Measurements from ENCODE around the gene MARK3. TPM values are rescaled to one million over a fixed set of nuclear protein-coding genes. Genes with fewer than 3 reads are reported as not detected.
"Not testable (repeated sequence)": the region's sequence is repeated elsewhere in the genome, so short reads cannot be mapped to it uniquely, and the experiment has no call there.

MARK3 gene
- total RNA-seq, 1 donor from 2014 or later: 84.2 TPM

DNA sequence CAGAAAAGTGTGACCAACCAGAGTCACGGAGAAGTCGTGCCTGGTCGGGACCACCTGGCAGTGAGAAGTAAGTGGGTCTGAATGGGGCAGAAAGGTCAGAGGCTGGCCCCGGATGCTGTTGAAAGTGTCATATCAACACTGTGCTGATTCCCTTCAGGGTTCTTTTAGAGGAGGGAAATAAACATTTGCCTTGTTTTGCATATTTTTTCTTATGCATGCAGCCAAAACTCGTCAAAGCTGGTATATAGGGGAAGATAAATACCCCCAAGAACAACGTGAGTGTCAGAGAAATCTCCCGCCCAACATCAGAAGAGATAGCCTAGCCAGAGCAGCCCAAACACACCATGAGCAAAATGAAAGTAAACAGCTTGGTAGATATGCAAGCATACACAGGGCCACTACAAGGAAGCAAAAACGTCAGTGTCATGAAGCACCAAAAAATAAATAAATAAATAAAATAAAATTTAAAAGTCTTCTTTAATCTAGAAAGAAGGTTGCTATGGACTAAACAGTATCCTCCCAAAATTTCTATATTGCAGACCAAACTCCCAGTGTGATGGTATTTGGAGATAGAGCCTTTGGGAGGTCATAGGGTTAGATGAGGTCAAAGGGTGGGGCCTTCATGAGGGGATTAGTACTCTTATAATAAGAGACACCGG, 29.1 kb upstream of the MARK3 start:
- no peaks in the 10 kb centered on the region for H3K36me3 Mint-ChIP-seq (ENCODE audit: unreplicated experiment)
- H3K27me3 Mint-ChIP-seq (ENCODE audit: unreplicated experiment): peaks cover 10% of the 10 kb centered on the region
- no peak overlapping the region for H3K4me3 Mint-ChIP-seq (ENCODE audit: unreplicated experiment)
- H3K9me3 Mint-ChIP-seq (ENCODE audit: unreplicated experiment): peaks cover 6% of the 10 kb centered on the region
- DNase-seq (ENCODE audit: extremely low spot score, unreplicated experiment): no peak
- TF ChIP-seq, protein P1, sequence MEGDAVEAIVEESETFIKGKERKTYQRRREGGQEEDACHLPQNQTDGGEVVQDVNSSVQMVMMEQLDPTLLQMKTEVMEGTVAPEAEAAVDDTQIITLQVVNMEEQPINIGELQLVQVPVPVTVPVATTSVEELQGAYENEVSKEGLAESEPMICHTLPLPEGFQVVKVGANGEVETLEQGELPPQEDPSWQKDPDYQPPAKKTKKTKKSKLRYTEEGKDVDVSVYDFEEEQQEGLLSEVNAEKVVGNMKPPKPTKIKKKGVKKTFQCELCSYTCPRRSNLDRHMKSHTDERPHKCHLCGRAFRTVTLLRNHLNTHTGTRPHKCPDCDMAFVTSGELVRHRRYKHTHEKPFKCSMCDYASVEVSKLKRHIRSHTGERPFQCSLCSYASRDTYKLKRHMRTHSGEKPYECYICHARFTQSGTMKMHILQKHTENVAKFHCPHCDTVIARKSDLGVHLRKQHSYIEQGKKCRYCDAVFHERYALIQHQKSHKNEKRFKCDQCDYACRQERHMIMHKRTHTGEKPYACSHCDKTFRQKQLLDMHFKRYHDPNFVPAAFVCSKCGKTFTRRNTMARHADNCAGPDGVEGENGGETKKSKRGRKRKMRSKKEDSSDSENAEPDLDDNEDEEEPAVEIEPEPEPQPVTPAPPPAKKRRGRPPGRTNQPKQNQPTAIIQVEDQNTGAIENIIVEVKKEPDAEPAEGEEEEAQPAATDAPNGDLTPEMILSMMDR (IDR thresholded peaks at IDR 0.05): no peak
- H3K27ac Mint-ChIP-seq (ENCODE audit: unreplicated experiment): no peak overlapping the region
- H3K4me1 Mint-ChIP-seq (ENCODE audit: unreplicated experiment): peaks cover 1% of the 10 kb centered on the region

DNA sequence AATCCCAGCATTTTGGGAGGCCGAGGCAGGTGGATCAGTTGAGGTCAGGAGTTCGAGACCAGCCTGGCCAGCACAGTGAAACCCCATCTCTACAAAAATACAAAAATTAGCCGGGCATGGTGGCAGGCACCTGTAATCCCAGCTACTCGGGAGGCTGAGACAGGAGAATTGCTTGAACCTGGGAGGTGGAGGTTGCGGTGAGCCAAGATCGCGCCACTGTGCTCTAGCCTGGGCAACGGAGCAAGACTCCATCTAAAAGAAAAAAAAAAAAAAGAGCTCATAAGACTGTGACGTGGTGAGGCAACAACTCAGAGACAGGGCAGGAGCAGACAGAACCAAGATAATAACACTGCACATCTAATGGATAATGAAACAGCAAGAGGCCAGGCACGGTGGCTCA, 27.7 kb upstream of the MARK3 start:
- H3K4me1 Mint-ChIP-seq (ENCODE audit: unreplicated experiment); H3K27ac Mint-ChIP-seq (ENCODE audit: unreplicated experiment); DNase-seq (ENCODE audit: extremely low spot score, unreplicated experiment); H3K27me3 Mint-ChIP-seq (ENCODE audit: unreplicated experiment); H3K36me3 Mint-ChIP-seq (ENCODE audit: unreplicated experiment); H3K4me3 Mint-ChIP-seq (ENCODE audit: unreplicated experiment); H3K9me3 Mint-ChIP-seq (ENCODE audit: unreplicated experiment): not testable (repeated sequence)

DNA sequence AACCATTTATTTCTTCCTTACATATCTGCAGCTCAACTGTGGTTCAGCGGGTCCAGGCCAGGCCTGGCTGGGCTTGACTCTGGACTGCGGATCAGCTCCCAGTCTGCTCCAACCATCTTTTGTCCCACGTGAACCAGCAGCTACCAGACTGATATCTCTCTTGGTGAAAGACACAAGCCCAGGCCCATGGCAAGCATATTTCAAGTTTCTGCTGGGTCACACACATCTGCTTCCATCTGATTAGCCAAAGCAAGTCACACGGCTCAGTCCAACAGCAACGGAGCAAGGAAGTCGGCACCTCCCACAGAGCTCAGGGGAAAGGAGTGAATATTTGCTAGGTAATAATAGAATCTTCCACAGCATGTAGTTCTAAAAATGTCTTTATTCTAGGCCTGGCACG, 24.7 kb upstream of the MARK3 start:
- TF ChIP-seq, protein P1 (IDR thresholded peaks at IDR 0.05): no peak

DNA sequence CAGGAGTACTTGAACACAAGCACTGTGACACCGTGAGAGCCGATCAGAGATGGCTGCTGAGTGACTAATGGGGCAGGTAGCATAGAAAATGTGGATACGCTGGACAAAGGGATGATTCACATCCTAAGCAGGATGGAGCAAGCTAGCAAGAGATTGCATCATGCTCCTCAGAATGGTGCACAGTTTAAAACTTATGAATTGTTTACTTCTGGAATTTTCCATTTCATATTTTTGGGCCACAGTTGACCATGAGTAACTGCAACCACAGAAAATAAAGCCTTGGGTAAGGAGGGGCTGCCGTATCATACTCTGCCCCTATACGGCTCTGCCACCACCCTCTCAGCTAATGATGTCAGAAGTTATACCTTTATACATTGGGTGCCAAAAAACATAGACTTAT, 23.3 kb upstream of the MARK3 start:
- Mint-ChIP-seq H3K27ac (ENCODE audit: unreplicated experiment) (no peak overlapping the region), H3K4me3 (ENCODE audit: unreplicated experiment) (no peak overlapping the region), H3K36me3 (ENCODE audit: unreplicated experiment) (peaks cover 11% of the 10 kb centered on the region), H3K4me1 (ENCODE audit: unreplicated experiment) (peaks cover 1% of the 10 kb centered on the region), H3K27me3 (ENCODE audit: unreplicated experiment) (no peaks in the 10 kb centered on the region), H3K9me3 (ENCODE audit: unreplicated experiment) (peaks cover 19% of the 10 kb centered on the region)
- TF ChIP-seq, protein P1 (IDR thresholded peaks at IDR 0.05): no peak
- DNase-seq (ENCODE audit: extremely low spot score, unreplicated experiment): no peak

More for the DNA sequence above, 24.7 kb upstream of the MARK3 start:
- H3K36me3 Mint-ChIP-seq (ENCODE audit: unreplicated experiment): peaks cover 11% of the 10 kb centered on the region
- no peaks in the 10 kb centered on the region for H3K27me3 Mint-ChIP-seq (ENCODE audit: unreplicated experiment)
- peaks cover 19% of the 10 kb centered on the region for H3K9me3 Mint-ChIP-seq (ENCODE audit: unreplicated experiment)
- H3K27ac Mint-ChIP-seq (ENCODE audit: unreplicated experiment): no peak overlapping the region
- H3K4me3 Mint-ChIP-seq (ENCODE audit: unreplicated experiment): no peak overlapping the region
- no peak for DNase-seq (ENCODE audit: extremely low spot score, unreplicated experiment)
- H3K4me1 Mint-ChIP-seq (ENCODE audit: unreplicated experiment): peaks cover 1% of the 10 kb centered on the region

DNA sequence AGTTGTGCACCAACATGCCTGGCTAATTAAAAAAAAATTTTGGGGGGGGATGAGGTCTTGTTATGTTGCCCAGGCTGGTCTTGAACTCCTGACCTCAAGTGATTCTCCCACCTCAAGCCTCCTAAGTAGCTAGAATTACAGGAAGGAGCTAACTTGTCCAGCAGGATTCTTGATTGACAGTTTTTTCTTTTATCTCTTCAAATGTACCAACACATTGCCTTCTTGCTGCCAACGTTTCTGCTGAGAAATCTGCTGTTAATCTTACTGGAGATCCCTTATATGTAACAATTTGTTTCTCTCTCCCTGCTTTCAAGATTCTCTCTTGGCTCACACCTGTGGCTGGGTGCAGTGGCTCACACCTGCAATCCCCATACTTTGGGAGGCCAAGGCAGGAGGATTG, 22.4 kb upstream of the MARK3 start:
- peaks cover 11% of the 10 kb centered on the region for H3K36me3 Mint-ChIP-seq (ENCODE audit: unreplicated experiment)
- H3K27me3 Mint-ChIP-seq (ENCODE audit: unreplicated experiment): no peaks in the 10 kb centered on the region
- no peak overlapping the region for H3K27ac Mint-ChIP-seq (ENCODE audit: unreplicated experiment)
- no peak overlapping the region for H3K4me3 Mint-ChIP-seq (ENCODE audit: unreplicated experiment)
- DNase-seq (ENCODE audit: extremely low spot score, unreplicated experiment): no peak
- peaks cover 19% of the 10 kb centered on the region for H3K9me3 Mint-ChIP-seq (ENCODE audit: unreplicated experiment)
- peaks cover under 1% of the 10 kb centered on the region for H3K4me1 Mint-ChIP-seq (ENCODE audit: unreplicated experiment)
- TF ChIP-seq, protein P1 (IDR thresholded peaks at IDR 0.05): no peak

All from osteocyte (in vitro differentiated cells).